Caco-2 (cell line): Measurements from ENCODE around the gene RNASET2. TPM values are rescaled to one million over a fixed set of nuclear protein-coding genes. Genes with fewer than 3 reads are reported as not detected.
"Not testable (repeated sequence)": the region's sequence is repeated elsewhere in the genome, so short reads cannot be mapped to it uniquely, and the experiment has no call there.

ENCODE experiments used
- BruUV-seq: library from RNA; stranded (reverse); fragments of 400-500 nt; replicated peaks from 2 replicates; lab custom pipeline; 2021; lab: Mats Ljungman, UMichigan
- CTCF ChIA-PET: fragments of 300-600 bp; sonication (Branson Sonifier 250); formaldehyde crosslinking; loops from one replicate; lab custom pipeline; 2022; ENCODE audit warnings: antibody characterized with exemption; lab: Charles Lee
- POLR2A ChIA-PET: fragments of 300-600 bp; sonication (Branson Sonifier 250); formaldehyde crosslinking; loops from one replicate; lab custom pipeline; 2022; ENCODE audit warnings: antibody characterized with exemption; lab: Charles Lee
- DNase-seq, 2 experiments: peaks; one replicate each; pipeline versions ENCODE4 v3.0.0 to v3.0.0-alpha.2; 2020 to 2022
- H3K27me3 ChIP-seq: replicated peaks from 2 replicates; pipeline ENCODE4 v1.6.0; 2011; ENCODE audit warnings: low read length; ENCODE audit not compliant: control insufficient read depth, insufficient read depth
- H3K36me3 ChIP-seq: 2 replicates; pipeline ENCODE4 v1.5.1; 2011; ENCODE audit warnings: low read length; ENCODE audit not compliant: control insufficient read depth, insufficient read depth
- H3K4me1 ChIP-seq: fragments of 250-450 bp; sonication (Bioruptor Pico); 2 replicates; pipeline ENCODE4 v1.5.1; 2020; ENCODE audit warnings: mild to moderate bottlenecking
- H3K4me3 ChIP-seq: 2 replicates; pipeline ENCODE4 v1.5.1; 2011; ENCODE audit warnings: low read depth, mild to moderate bottlenecking, control low read depth, low read length
- H3K9me3 ChIP-seq: fragments of 250-450 bp; sonication (Bioruptor Pico); 2 replicates; pipeline ENCODE4 v1.5.1; 2020; ENCODE audit warnings: mild to moderate bottlenecking, moderate library complexity
- H3K27ac Mint-ChIP-seq: one replicate; pipeline ENCODE4 v1.8.0; 2022; ENCODE audit warnings: mixed read lengths; ENCODE audit not compliant: unreplicated experiment
- H3K27me3 Mint-ChIP-seq: one replicate; pipeline ENCODE4 v1.8.0; 2022; ENCODE audit warnings: mixed read lengths; ENCODE audit not compliant: insufficient read depth, unreplicated experiment
- H3K36me3 Mint-ChIP-seq: one replicate; pipeline ENCODE4 v1.8.0; 2022; ENCODE audit warnings: mild to moderate bottlenecking, mixed read lengths; ENCODE audit not compliant: insufficient read depth, unreplicated experiment
- H3K4me1 Mint-ChIP-seq: one replicate; pipeline ENCODE4 v1.8.0; 2022; ENCODE audit warnings: low read depth, mixed read lengths; ENCODE audit not compliant: unreplicated experiment
- H3K4me3 Mint-ChIP-seq: one replicate; pipeline ENCODE4 v1.8.0; 2022; ENCODE audit warnings: mild to moderate bottlenecking, moderate library complexity, mixed read lengths; ENCODE audit not compliant: unreplicated experiment
- H3K9me3 Mint-ChIP-seq: one replicate; pipeline ENCODE4 v1.8.0; 2022; ENCODE audit warnings: mixed read lengths; ENCODE audit not compliant: unreplicated experiment
- intact Hi-C: fragments of 100-400 bp; cut with micrococcal nuclease; formaldehyde crosslinking; loops from one replicate; pipeline ENCODE4 v1.10.0; 2022; ENCODE audit not compliant: unreplicated experiment
- total RNA-seq: library from RNA; stranded (reverse); gene quantifications from 2 replicates; pipeline ENCODE4 v1.2.3, GENCODE V29; 2022
- TF ChIP-seq, protein P1 (sequence below), 2 experiments: fragments of 200-600 bp in 1 of 2; IDR thresholded peaks; 1 replicate in 1 of 2; 2 replicates in 1 of 2; pipeline versions ENCODE4 v1.5.1 to v1.8.0; 2011 to 2022; ENCODE audit warnings: antibody characterized with exemption in 1 of 2, control low read depth in 1 of 2, inconsistent platforms in 1 of 2, low read depth in 1 of 2, low read length in 1 of 2, mild to moderate bottlenecking in 1 of 2, moderate library complexity in 1 of 2; ENCODE audit not compliant: insufficient read depth in 1 of 2, severe bottlenecking in 1 of 2, unreplicated experiment in 1 of 2

RNASET2 gene
- total RNA-seq, 1 experiment from 2014 or later = 59.1 TPM

DNA sequence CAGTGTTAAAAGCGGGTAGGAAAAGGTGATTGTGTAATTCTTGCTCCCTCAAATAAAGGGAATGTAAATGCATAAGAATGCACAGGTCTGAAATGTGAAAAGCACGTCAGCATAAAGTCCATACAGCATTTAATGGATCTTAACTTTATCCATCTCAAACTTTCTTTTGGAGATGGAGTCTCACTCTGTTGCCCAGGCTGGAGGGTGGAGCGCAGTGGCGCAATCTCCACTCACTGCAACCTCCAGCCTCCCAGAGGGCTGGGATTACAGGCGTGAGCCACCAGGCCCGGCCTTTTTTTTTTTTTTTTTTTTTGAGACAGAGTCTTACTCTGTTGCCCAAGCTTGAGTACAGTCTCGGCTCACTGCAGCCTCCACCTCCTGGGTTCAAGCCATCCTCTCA is 33.4 kb downstream of the RNASET2 start:
- no peak overlapping the region for H3K4me3 ChIP-seq
- no peaks in the 10 kb centered on the region for H3K36me3 Mint-ChIP-seq
- H3K9me3 Mint-ChIP-seq = no peaks in the 10 kb centered on the region
- no TSS peak for BruUV-seq
- no peaks in the 10 kb centered on the region for H3K9me3 ChIP-seq
- H3K4me1 Mint-ChIP-seq = peaks cover 10% of the 10 kb centered on the region
- intact Hi-C loops = no loop called here
- H3K27me3 ChIP-seq = no peaks in the 10 kb centered on the region
- no peaks in the 10 kb centered on the region for H3K36me3 ChIP-seq
- no peak overlapping the region for H3K4me3 Mint-ChIP-seq
- CTCF ChIA-PET = no interaction called here
- DNase-seq = no peak
- POLR2A ChIA-PET = no interaction called here
- H3K27ac Mint-ChIP-seq = no peak overlapping the region
- peaks cover 3% of the 10 kb centered on the region for H3K27me3 Mint-ChIP-seq
- no peaks in the 10 kb centered on the region for H3K4me1 ChIP-seq
- TF ChIP-seq, protein P1, sequence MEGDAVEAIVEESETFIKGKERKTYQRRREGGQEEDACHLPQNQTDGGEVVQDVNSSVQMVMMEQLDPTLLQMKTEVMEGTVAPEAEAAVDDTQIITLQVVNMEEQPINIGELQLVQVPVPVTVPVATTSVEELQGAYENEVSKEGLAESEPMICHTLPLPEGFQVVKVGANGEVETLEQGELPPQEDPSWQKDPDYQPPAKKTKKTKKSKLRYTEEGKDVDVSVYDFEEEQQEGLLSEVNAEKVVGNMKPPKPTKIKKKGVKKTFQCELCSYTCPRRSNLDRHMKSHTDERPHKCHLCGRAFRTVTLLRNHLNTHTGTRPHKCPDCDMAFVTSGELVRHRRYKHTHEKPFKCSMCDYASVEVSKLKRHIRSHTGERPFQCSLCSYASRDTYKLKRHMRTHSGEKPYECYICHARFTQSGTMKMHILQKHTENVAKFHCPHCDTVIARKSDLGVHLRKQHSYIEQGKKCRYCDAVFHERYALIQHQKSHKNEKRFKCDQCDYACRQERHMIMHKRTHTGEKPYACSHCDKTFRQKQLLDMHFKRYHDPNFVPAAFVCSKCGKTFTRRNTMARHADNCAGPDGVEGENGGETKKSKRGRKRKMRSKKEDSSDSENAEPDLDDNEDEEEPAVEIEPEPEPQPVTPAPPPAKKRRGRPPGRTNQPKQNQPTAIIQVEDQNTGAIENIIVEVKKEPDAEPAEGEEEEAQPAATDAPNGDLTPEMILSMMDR (IDR thresholded peaks at IDR 0.05; ENCODE audit: insufficient read depth in 1 of 2, low read depth in 1 of 2, low read length in 1 of 2, severe bottlenecking in 1 of 2, unreplicated experiment in 1 of 2) = no peak

DNA sequence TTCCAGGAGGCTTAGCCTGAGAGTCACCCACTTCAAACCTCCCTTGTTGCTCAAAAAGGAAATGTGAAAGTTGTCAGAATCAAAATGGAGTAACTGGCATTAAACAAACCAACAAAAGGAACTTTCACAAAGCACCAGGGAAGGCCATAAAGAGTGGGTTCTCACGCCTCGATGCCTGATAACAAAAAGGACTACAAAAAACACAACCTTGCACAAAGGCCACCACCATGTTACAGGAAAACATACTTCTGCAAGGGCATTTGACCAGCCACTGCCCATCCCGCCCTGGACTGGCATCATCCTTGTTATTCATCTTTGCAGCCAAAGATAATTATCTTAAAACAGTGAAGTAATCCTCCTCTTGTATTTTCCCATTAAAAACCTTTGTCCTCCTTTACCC is 34.8 kb downstream of the RNASET2 start:
- ChIA-PET CTCF (no interaction called here), POLR2A (no interaction called here)
- Mint-ChIP-seq H3K4me1 (no peaks in the 10 kb centered on the region), H3K4me3 (no peak overlapping the region), H3K36me3 (no peaks in the 10 kb centered on the region), H3K9me3 (no peaks in the 10 kb centered on the region), H3K27me3 (peaks cover 3% of the 10 kb centered on the region), H3K27ac (no peak overlapping the region)
- H3K36me3 ChIP-seq = no peaks in the 10 kb centered on the region
- H3K4me3 ChIP-seq = no peak overlapping the region
- no peaks in the 10 kb centered on the region for H3K27me3 ChIP-seq
- TF ChIP-seq, protein P1 (IDR thresholded peaks at IDR 0.05; ENCODE audit: insufficient read depth in 1 of 2, low read depth in 1 of 2, low read length in 1 of 2, severe bottlenecking in 1 of 2, unreplicated experiment in 1 of 2) = no peak
- no peaks in the 10 kb centered on the region for H3K9me3 ChIP-seq
- BruUV-seq = no TSS peak
- no peak for DNase-seq
- H3K4me1 ChIP-seq = no peaks in the 10 kb centered on the region
- intact Hi-C loops = no loop called here

DNA sequence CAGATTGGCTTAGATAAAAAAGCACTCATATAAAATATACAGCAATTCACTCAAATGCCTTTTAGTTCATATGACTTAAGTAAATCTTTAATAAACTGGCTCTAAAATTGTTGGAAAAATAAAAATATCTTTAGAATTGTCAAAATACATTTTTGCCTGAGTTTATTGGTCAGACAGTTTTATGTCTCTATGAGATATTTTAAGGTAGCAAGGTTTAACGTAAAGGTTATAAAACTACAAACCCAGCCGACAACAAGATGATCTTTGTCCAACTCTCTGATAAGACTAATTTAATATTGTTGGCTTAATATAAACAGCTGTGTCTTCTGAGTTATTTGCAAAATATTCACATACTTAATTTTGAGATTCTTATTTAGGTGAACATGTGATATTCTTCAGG is 39.5 kb downstream of the RNASET2 start:
- Histone ChIP-seq H3K27me3 (no peaks in the 10 kb centered on the region), H3K4me3 (no peak overlapping the region), H3K36me3 (no peaks in the 10 kb centered on the region), H3K9me3 (no peaks in the 10 kb centered on the region), H3K4me1 (no peaks in the 10 kb centered on the region)
- Mint-ChIP-seq H3K36me3 (no peaks in the 10 kb centered on the region), H3K9me3 (no peaks in the 10 kb centered on the region), H3K27ac (no peak overlapping the region), H3K4me3 (no peak overlapping the region), H3K4me1 (no peaks in the 10 kb centered on the region), H3K27me3 (peaks cover 3% of the 10 kb centered on the region)
- no peak for DNase-seq
- POLR2A ChIA-PET = no interaction called here
- CTCF ChIA-PET = no interaction called here
- intact Hi-C loops = no loop called here
- BruUV-seq = no TSS peak
- TF ChIP-seq, protein P1 (IDR thresholded peaks at IDR 0.05; ENCODE audit: insufficient read depth in 1 of 2, low read depth in 1 of 2, low read length in 1 of 2, severe bottlenecking in 1 of 2, unreplicated experiment in 1 of 2) = no peak

DNA sequence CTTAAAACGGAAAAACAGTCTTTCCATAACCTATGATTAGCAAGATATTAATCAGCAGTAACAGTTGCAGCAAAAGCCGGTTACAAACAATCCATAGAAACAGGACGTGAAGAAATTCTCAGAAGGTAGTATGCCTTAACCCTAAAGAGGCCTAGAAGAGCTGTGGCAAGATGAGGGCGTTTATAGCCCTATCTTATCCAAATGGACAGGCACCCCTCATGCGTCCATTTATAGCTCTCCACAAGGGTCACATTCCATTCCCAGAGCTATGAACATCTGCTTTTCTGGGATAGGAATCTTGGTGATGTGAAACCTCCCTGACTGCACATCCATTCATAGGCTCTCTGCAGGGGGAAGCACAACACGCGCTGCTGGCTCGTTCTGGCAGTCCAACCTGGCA is 40.9 kb downstream of the RNASET2 start:
- H3K4me3 ChIP-seq, BruUV-seq, H3K36me3 Mint-ChIP-seq, H3K4me3 Mint-ChIP-seq, H3K27ac Mint-ChIP-seq, intact Hi-C loops, H3K27me3 Mint-ChIP-seq, CTCF ChIA-PET, H3K36me3 ChIP-seq, H3K27me3 ChIP-seq, H3K9me3 ChIP-seq, POLR2A ChIA-PET, H3K4me1 ChIP-seq, DNase-seq, H3K9me3 Mint-ChIP-seq, H3K4me1 Mint-ChIP-seq: not testable (repeated sequence)

DNA sequence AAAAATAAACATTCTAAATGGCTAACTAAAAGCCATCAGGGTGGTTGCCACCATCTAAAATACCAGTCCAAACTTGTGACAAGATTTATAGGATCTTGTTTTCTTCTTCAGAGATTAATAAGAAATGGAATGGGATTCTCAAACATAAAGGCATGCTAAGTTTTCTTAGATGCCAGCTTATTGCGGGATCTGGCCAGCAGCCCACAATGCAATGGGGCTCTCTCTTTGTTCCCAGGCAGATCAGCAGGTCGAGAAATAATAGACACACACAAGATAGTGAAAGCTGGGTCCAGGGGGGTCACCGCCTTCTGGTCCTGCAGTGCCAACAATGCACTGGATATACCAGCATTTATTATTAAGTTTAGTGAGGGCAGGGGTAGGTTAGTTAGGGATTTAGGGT is 41.4 kb downstream of the RNASET2 start:
- H3K4me3 ChIP-seq, H3K36me3 Mint-ChIP-seq, BruUV-seq, H3K9me3 Mint-ChIP-seq, CTCF ChIA-PET, H3K4me1 Mint-ChIP-seq, H3K4me3 Mint-ChIP-seq, H3K27me3 Mint-ChIP-seq, DNase-seq, intact Hi-C loops, H3K27ac Mint-ChIP-seq, POLR2A ChIA-PET, H3K36me3 ChIP-seq, H3K9me3 ChIP-seq, H3K27me3 ChIP-seq, H3K4me1 ChIP-seq: not testable (repeated sequence)
